Stimulated activated CD4-positive, alpha-beta T cell treated with anti-CD3 and anti-CD28 coated beads, Interleukin-4, amount 100 ng/mL, for 48 hours (primary cell): ENCODE measurements around the gene MALAT1.
"Not testable (repeated sequence)": the region's sequence is repeated elsewhere in the genome, so short reads cannot be mapped to it uniquely, and the experiment has no call there.

Source experiments
- DNase-seq, 2 donors: peaks; one replicate each; pipeline ENCODE4 v3.0.0-alpha.2; 2020; ENCODE audit warnings: low read depth in 2 of 2

The MALAT1 gene

DNA sequence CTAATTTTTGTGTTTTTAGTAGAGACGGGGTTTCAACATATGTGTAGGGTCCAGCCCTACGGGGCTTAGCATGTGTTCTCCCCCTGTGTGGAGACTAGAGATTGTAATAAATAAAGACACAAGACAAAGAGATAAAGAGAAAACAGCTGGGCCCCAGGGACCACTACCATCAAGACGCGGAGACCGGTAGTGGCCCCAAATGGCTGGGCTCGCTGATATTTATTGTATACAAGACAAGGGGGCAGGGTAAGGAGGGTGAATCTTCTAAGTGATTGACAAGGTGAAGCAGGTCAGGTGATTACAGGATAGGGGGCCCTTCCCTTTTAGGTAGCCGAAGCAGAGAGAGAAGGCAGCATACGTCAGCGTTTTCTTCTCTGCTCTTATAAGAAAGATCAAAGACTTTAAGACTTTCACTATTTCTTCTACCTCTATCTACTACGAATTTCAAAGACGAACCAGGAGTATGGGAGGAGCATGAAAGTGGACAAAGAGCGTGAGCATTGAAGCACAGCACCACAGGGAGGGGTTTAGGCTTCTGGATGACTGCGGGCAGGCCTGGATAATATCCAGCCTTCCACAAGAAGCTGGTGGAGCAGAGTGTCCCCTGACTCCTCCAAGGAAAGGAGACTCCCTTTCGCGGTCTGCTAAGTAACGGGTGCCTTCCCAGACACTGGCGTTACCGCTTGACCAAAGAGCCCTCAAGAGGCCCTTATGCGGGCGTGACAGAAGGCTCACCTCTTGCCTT is 23.1 kb downstream of the MALAT1 start:
- DNase-seq: not testable (repeated sequence)

GRCh38 chr11:65522718-65523630 is 24.1 kb downstream of the MALAT1 start:
- DNase-seq: not testable (repeated sequence)

DNA sequence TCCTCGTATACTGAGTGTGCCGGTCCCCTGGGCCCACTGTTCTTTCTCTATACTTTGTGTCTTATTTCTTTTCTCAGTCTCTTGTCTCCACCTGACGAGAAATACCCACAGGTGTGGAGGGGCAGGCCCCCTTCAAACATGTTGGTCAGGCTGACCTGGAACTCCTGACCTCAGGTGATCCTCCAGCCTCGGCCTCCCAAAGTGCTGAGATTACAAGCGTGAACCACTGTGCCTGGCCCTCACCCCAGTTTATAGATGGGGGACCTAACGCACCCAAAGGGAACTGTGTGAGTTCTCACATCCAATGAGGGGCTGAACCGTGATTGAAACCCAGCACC is 24.8 kb downstream of the MALAT1 start:
- not testable (repeated sequence) for DNase-seq

GRCh38 chr11:65524014-65524740 is 25.3 kb downstream of the MALAT1 start:
- DNase-seq: no peak

- DNase-seq: peak; percentile 63 to 83
These were observed 26.1 kb downstream of the MALAT1 start, which contains the start of gene SCYL1 for GRCh38 chr11:65524741-65525545. Gene SCYL1 (plus strand): TSS chr11:65525083. CDS start chr11:65525154, 71 bp downstream.

DNA sequence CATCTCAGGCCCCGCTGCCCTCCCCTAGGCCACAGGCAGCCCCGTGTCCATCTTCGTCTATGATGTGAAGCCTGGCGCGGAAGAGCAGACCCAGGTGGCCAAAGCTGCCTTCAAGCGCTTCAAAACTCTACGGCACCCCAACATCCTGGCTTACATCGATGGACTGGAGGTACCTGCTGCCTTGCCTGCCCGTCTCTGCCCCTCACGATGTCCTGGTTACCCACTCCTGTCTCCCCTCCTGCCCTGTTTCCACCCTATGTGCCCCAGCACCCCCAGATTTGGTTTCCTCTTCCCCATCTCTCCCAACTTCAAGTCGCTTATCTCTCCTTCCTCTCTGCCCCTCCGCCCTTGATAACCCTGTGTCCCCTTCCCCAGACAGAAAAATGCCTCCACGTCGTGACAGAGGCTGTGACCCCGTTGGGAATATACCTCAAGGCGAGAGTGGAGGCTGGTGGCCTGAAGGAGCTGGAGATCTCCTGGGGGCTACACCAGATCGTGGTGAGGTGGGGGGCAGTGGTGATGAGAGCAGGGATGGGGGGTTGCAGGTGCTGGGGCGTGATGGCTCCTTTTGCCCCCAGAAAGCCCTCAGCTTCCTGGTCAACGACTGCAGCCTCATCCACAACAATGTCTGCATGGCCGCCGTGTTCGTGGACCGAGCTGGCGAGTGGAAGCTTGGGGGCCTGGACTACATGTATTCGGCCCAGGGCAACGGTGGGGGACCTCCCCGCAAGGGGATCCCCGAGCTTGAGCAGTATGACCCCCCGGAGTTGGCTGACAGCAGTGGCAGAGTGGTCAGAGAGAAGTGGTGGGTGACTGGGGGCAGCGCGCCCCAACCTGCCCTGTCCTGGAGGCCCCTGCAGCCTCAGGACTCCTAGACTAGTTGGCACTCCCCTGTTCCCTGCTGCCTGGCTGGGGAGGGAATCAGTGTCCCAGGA is 27.0 kb downstream of the MALAT1 start:
- DNase-seq: no peak

DNA sequence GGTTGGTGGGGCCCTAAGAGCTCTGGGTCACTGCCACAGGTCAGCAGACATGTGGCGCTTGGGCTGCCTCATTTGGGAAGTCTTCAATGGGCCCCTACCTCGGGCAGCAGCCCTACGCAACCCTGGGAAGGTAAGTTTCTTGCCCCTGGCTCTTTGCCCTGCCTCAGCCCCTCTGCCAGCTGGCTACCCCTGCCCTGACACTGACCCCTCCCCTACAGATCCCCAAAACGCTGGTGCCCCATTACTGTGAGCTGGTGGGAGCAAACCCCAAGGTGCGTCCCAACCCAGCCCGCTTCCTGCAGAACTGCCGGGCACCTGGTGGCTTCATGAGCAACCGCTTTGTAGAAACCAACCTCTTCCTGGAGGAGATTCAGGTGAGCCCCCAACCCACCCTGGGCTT is 27.9 kb downstream of the MALAT1 start:
- no peak for DNase-seq

DNA sequence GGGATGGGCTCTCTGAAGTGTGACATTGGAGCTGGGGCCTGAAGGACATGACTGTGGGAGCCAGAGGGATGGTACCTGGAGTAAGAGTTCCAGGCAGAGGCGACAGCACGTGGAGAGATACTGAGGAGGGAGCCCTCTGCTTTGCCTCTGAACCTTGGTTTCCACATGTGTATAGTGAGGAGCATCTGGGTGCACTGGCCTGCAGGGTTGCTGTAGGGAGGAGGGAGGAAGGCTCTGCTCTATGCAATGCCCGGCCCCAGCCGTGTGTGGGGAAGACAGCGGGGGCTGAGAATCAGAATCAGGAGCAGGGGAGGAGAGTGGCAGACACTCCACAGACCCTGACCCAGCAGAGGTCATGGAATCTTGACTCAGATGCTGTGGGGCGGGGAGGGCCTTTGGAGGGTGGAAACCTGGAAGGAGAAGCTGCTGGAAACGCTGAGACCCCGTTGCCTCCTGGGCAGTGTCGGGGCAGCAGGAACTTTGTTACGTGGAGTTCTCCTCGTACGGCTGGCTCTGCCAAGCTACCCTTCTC is 30.0 kb downstream of the MALAT1 start:
- no peak for DNase-seq

- DNase-seq: no peak
These were observed 30.8 kb downstream of the MALAT1 start for GRCh38 chr11:65529475-65530156.

GRCh38 chr11:65530157-65530496 is 31.3 kb downstream of the MALAT1 start:
- DNase-seq: no peak

DNA sequence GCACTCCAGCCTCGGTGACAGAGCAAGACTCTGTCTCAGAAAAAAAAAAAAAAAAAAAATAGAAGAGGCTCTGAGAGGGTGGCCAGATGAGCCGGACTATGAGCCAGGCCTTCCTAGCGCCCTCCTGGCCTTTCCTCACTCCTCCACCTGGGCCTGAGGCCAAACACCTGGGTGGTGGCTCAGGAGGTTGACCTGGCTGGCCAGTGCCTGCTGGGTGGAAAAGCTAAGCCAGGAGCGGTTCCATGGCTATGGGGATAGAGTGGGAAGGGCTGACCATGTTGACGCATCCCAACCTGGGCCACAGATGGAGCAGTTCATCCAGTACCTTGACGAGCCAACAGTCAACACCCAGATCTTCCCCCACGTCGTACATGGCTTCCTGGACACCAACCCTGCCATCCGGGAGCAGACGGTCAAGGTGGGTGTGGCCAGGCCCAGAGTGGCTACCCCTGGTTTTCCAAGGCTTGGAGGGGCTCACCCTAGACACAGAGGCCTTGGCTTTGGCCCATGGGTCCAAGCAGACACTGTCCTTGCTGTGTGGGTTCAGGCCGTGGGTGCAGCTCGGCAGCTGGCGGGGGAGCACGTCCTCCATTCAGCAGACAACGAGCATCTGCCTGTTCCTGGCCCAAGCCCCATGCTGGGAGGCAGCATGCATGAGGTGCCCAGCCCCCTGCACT is 33.7 kb downstream of the MALAT1 start:
- no peak for DNase-seq

DNA sequence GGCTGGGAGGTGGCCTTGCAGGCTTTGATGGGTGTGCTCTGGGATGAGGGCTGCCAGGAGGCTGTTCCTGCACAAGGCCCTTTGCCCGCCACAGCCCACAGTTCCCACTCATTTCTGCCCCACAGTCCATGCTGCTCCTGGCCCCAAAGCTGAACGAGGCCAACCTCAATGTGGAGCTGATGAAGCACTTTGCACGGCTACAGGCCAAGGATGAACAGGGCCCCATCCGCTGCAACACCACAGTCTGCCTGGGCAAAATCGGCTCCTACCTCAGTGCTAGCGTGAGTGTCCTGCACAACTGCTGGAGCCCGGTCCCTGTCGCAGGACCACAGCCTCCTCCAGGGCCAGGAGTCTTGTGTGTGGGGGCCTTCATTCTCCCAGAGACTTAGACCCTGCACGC is 36.3 kb downstream of the MALAT1 start:
- no peak for DNase-seq

GRCh38 chr11:65536412-65537295 is 37.8 kb downstream of the MALAT1 start:
- DNase-seq: no peak

DNA sequence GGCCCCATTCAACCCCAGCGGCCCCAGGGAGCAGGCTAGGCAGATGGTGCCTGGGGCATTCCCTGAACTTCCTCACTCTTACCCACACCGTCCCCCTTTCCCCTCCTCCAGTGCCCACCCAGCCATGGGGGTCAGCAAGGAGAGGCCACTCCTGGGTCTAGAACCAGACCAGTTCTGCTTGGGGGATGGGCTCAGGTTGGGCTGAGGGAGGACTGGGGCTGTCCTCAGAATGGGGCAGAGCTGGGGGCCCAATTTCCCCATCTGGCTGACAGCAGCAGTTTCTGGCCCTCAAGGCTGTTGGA is 38.4 kb downstream of the MALAT1 start:
- DNase-seq: no peak

DNA sequence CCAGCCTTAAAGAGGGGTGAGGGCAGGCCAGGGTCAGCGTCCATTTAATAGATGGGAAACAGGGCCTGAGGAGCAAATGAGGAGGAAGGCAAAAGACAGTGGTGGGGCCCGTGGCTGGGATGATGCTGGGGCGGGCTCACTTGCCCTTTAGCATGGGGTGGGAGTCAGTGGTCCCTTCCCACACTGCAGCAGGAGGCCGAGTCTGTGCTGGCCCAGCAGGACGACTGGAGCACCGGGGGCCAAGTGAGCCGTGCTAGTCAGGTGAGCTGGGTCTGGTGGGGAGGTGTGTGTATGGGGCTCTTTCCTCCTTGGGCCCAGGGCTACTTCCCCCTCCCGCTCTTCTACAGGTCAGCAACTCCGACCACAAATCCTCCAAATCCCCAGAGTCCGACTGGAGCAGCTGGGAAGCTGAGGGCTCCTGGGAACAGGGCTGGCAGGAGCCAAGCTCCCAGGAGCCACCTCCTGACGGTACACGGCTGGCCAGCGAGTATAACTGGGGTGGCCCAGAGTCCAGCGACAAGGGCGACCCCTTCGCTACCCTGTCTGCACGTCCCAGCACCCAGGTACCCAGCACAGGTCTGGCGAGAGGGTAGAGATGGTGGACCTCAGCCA is 38.9 kb downstream of the MALAT1 start:
- no peak for DNase-seq

GRCh38 chr11:65538232-65538914 is 39.5 kb downstream of the MALAT1 start:
- no peak for DNase-seq
